ENCODE data around the gene EIF4G3.
"Not testable (repeated sequence)": the region's sequence is repeated elsewhere in the genome, so short reads cannot be mapped to it uniquely, and the experiment has no call there.

EIF4G3 gene

GRCh38 chr1:21066356-21067012 lies 110.2 kb downstream of the EIF4G3 start:
- Histone ChIP-seq H3K36me3 (ENCODE audit: control insufficient read depth, insufficient read depth, low read length) (no peaks in the 10 kb centered on the region), H3K4me1 (ENCODE audit: control insufficient read depth, insufficient read depth, low read length) (no peaks in the 10 kb centered on the region; the same call in 1 of the 2 replicates), H3K4me3 (ENCODE audit: low read depth, low read length) (no peak overlapping the region), H3K9me3 (ENCODE audit: control insufficient read depth, insufficient read depth, low read length) (no peaks in the 10 kb centered on the region), H3K9ac (ENCODE audit: low read depth, low read length) (no peak overlapping the region), H3K27ac (ENCODE audit: low read depth, low read length) (no peak overlapping the region), H3K27me3 (ENCODE audit: control insufficient read depth, insufficient read depth, low read length) (no peaks in the 10 kb centered on the region)

GRCh38 chr1:21065851-21066250 lies 110.8 kb downstream of the EIF4G3 start:
- no peaks in the 10 kb centered on the region for H3K27me3 ChIP-seq (ENCODE audit: control insufficient read depth, insufficient read depth, low read length)
- no peak overlapping the region for H3K4me3 ChIP-seq (ENCODE audit: low read depth, low read length)
- no peak overlapping the region for H3K9ac ChIP-seq (ENCODE audit: low read depth, low read length)
- H3K36me3 ChIP-seq (ENCODE audit: control insufficient read depth, insufficient read depth, low read length): no peaks in the 10 kb centered on the region
- no peaks in the 10 kb centered on the region; the same call in 1 of the 2 replicates for H3K4me1 ChIP-seq (ENCODE audit: control insufficient read depth, insufficient read depth, low read length)
- no peaks in the 10 kb centered on the region for H3K9me3 ChIP-seq (ENCODE audit: control insufficient read depth, insufficient read depth, low read length)
- H3K27ac ChIP-seq (ENCODE audit: low read depth, low read length): no peak overlapping the region

DNA sequence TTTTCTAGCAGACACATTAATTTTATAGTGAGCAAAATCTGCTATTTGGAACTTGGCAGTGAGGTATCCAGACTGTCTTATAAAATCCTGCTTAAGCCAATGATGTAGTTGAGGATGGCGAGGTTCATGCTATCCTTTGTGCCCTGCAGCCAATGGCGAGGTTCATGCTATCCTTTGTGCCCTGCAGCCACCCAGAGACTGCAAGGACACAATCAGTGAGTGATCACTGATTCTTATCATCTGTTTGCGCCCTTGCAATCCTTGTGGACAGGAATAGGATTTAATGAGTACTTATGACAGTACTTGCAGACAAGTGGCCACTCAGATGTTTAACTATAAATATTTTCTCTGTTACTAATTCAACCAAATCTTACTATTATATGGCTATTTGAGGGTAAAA lies 112.6 kb downstream of the EIF4G3 start:
- Histone ChIP-seq H3K9ac (ENCODE audit: low read depth, low read length) (no peak overlapping the region), H3K27me3 (ENCODE audit: control insufficient read depth, insufficient read depth, low read length) (no peaks in the 10 kb centered on the region), H3K36me3 (ENCODE audit: control insufficient read depth, insufficient read depth, low read length) (no peaks in the 10 kb centered on the region), H3K4me1 (ENCODE audit: control insufficient read depth, insufficient read depth, low read length) (no peaks in the 10 kb centered on the region), H3K9me3 (ENCODE audit: control insufficient read depth, insufficient read depth, low read length) (no peaks in the 10 kb centered on the region), H3K4me3 (ENCODE audit: low read depth, low read length) (no peak overlapping the region), H3K27ac (ENCODE audit: low read depth, low read length) (no peak overlapping the region)

DNA sequence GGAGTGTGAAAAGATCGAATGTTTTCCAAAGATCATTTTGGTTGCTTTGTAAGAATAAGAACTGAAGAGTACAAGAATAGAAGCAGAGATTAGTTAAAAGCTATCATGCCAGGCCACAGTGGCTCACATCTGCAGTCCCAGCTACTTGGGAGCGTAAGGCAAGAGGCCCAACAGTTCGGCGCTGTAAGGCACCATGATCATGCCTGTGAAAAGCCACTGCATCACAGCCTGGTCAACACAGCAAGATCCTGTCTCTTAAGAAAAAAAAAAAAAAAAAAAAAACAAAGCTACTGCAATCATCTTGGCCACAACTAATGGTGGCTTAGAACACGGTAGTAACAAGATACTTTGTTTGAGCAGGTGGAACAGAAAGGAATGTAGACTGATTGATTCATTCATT lies 116.2 kb downstream of the EIF4G3 start:
- Histone ChIP-seq H3K4me3 (ENCODE audit: low read depth, low read length) (no peak overlapping the region), H3K36me3 (ENCODE audit: control insufficient read depth, insufficient read depth, low read length) (no peaks in the 10 kb centered on the region), H3K9ac (ENCODE audit: low read depth, low read length) (no peak overlapping the region), H3K9me3 (ENCODE audit: control insufficient read depth, insufficient read depth, low read length) (no peaks in the 10 kb centered on the region), H3K27ac (ENCODE audit: low read depth, low read length) (no peak overlapping the region), H3K27me3 (ENCODE audit: control insufficient read depth, insufficient read depth, low read length) (no peaks in the 10 kb centered on the region), H3K4me1 (ENCODE audit: control insufficient read depth, insufficient read depth, low read length) (no peaks in the 10 kb centered on the region)

- no peaks in the 10 kb centered on the region for H3K36me3 ChIP-seq (ENCODE audit: control insufficient read depth, insufficient read depth, low read length)
- H3K9ac ChIP-seq (ENCODE audit: low read depth, low read length): no peak overlapping the region
- H3K4me3 ChIP-seq (ENCODE audit: low read depth, low read length): no peak overlapping the region
- H3K4me1 ChIP-seq (ENCODE audit: control insufficient read depth, insufficient read depth, low read length): no peaks in the 10 kb centered on the region
- no peaks in the 10 kb centered on the region for H3K27me3 ChIP-seq (ENCODE audit: control insufficient read depth, insufficient read depth, low read length)
- H3K27ac ChIP-seq (ENCODE audit: low read depth, low read length): no peak overlapping the region
- no peaks in the 10 kb centered on the region for H3K9me3 ChIP-seq (ENCODE audit: control insufficient read depth, insufficient read depth, low read length)
These were observed 117.7 kb downstream of the EIF4G3 start for GRCh38 chr1:21059021-21059420.

DNA sequence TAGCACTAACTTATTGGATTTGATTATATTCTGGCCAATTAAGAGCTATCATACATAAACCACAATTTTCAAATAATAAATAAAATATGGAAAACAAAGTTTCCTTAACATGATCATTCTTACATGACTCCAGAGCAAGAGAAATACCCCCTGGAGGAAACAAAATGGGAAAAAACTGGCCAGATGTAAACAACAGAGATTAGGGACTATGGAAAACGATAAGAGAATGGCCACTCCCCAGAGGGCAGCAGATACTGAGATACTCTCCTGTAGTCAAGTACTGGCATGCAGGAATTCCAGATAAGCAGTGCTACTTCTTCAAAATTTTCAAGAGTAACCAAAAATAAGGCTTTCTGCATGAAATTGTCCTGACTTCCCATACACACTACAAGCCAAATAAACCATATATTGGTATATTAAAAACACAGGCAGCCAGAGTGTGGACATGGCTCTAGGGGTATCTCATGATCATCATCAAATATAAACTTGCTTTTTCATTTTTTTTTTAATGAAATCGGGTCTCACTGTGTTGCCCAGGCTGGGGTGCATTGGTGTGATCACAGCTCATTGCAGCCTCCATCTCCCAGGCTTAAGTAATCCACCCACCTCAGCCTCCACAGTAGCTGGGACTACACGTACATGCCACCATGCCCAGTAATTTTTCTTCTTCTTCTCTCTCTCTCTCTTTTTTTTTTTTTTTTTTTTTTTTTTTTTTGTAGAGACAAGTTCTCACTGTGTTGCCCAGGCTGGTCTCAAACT lies 118.5 kb downstream of the EIF4G3 start:
- no peak overlapping the region for H3K27ac ChIP-seq (ENCODE audit: low read depth, low read length)
- no peak overlapping the region for H3K4me3 ChIP-seq (ENCODE audit: low read depth, low read length)
- no peak overlapping the region for H3K9ac ChIP-seq (ENCODE audit: low read depth, low read length)
- H3K27me3 ChIP-seq (ENCODE audit: control insufficient read depth, insufficient read depth, low read length): no peaks in the 10 kb centered on the region
- no peaks in the 10 kb centered on the region for H3K9me3 ChIP-seq (ENCODE audit: control insufficient read depth, insufficient read depth, low read length)
- H3K36me3 ChIP-seq (ENCODE audit: control insufficient read depth, insufficient read depth, low read length): no peaks in the 10 kb centered on the region
- H3K4me1 ChIP-seq (ENCODE audit: control insufficient read depth, insufficient read depth, low read length): no peaks in the 10 kb centered on the region

GRCh38 chr1:21053189-21053928 lies 123.3 kb downstream of the EIF4G3 start:
- not testable (repeated sequence) for H3K9me3 ChIP-seq (ENCODE audit: control insufficient read depth, insufficient read depth, low read length); H3K9ac ChIP-seq (ENCODE audit: low read depth, low read length); H3K27me3 ChIP-seq (ENCODE audit: control insufficient read depth, insufficient read depth, low read length); H3K27ac ChIP-seq (ENCODE audit: low read depth, low read length); H3K4me1 ChIP-seq (ENCODE audit: control insufficient read depth, insufficient read depth, low read length); H3K4me3 ChIP-seq (ENCODE audit: low read depth, low read length)
- H3K36me3 ChIP-seq (ENCODE audit: control insufficient read depth, insufficient read depth, low read length): peaks cover 14% of the 10 kb centered on the region; the same call in 1 of the 2 replicates

DNA sequence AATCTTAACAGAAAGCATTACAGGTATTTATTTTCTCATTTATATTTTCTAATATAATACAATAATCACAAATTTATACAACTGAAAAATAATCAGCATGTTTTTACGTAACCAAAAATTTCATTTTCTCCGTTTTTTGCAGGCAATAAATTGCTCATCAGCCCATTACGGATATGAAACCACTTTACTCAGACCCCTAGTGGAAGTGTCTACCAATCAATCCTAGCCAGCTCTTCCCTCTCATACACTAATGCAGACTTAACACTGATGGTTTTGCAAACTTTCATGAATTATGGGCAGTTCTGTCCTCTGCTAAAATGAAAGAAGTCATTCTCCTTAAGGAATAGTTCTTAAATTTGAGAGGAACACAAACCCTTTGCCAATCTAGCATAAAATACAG lies 124.7 kb downstream of the EIF4G3 start:
- no peaks in the 10 kb centered on the region for H3K27me3 ChIP-seq (ENCODE audit: control insufficient read depth, insufficient read depth, low read length)
- no peak overlapping the region for H3K9ac ChIP-seq (ENCODE audit: low read depth, low read length)
- H3K9me3 ChIP-seq (ENCODE audit: control insufficient read depth, insufficient read depth, low read length): no peaks in the 10 kb centered on the region
- peaks cover 19% of the 10 kb centered on the region; the same call in 1 of the 2 replicates for H3K36me3 ChIP-seq (ENCODE audit: control insufficient read depth, insufficient read depth, low read length)
- H3K4me1 ChIP-seq (ENCODE audit: control insufficient read depth, insufficient read depth, low read length): no peaks in the 10 kb centered on the region
- H3K27ac ChIP-seq (ENCODE audit: low read depth, low read length): no peak overlapping the region
- no peak overlapping the region for H3K4me3 ChIP-seq (ENCODE audit: low read depth, low read length)

GRCh38 chr1:21051177-21051825 lies 125.4 kb downstream of the EIF4G3 start:
- Histone ChIP-seq H3K4me1 (ENCODE audit: control insufficient read depth, insufficient read depth, low read length) (peaks cover 4% of the 10 kb centered on the region; the same call in 1 of the 2 replicates), H3K36me3 (ENCODE audit: control insufficient read depth, insufficient read depth, low read length) (peaks cover 19% of the 10 kb centered on the region; the same call in 1 of the 2 replicates), H3K4me3 (ENCODE audit: low read depth, low read length) (no peak overlapping the region), H3K27me3 (ENCODE audit: control insufficient read depth, insufficient read depth, low read length) (no peaks in the 10 kb centered on the region), H3K9me3 (ENCODE audit: control insufficient read depth, insufficient read depth, low read length) (no peaks in the 10 kb centered on the region), H3K27ac (ENCODE audit: low read depth, low read length) (no peak overlapping the region), H3K9ac (ENCODE audit: low read depth, low read length) (no peak overlapping the region)

DNA sequence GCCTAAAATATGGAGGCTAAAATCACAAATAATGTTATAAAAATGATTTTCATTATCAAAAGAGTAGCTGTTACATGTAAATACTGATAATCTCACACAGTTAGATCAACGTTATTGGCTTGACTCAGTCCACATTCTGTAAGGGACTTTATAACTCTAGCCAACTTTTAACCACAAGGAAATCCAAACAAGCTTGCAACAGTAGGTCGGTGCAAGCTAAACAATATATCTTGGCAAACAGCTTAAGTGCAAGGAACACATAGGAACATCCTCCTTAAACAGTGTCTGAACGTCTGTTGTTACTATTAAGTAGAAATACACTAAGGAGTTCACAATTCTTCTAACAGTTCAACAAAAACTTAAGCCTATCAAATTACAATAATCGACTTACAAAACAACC lies 126.7 kb downstream of the EIF4G3 start:
- Histone ChIP-seq H3K9ac (ENCODE audit: low read depth, low read length) (no peak overlapping the region), H3K9me3 (ENCODE audit: control insufficient read depth, insufficient read depth, low read length) (no peaks in the 10 kb centered on the region), H3K36me3 (ENCODE audit: control insufficient read depth, insufficient read depth, low read length) (peaks cover 19% of the 10 kb centered on the region; the same call in 1 of the 2 replicates), H3K4me3 (ENCODE audit: low read depth, low read length) (no peak overlapping the region), H3K4me1 (ENCODE audit: control insufficient read depth, insufficient read depth, low read length) (peaks cover 7% of the 10 kb centered on the region; the same call in 1 of the 2 replicates), H3K27ac (ENCODE audit: low read depth, low read length) (no peak overlapping the region), H3K27me3 (ENCODE audit: control insufficient read depth, insufficient read depth, low read length) (no peaks in the 10 kb centered on the region)

Measured in HUES48 (cell line).